22Rv1 (cell line): Measurements from ENCODE around the gene KIAA0232.

Experiments
- ZFX ChIP-seq: fragments of 450-650 bp; IDR thresholded peaks from 2 replicates; pipeline ENCODE4 v1.6.1; 2017; ENCODE audit warnings: antibody characterized with exemption, borderline replicate concordance
- TF ChIP-seq, protein P1 (sequence below): fragments of 450-650 bp; IDR thresholded peaks from 2 replicates; pipeline ENCODE4 v1.5.1; 2017; ENCODE audit warnings: mild to moderate bottlenecking

- TF ChIP-seq, protein P1, sequence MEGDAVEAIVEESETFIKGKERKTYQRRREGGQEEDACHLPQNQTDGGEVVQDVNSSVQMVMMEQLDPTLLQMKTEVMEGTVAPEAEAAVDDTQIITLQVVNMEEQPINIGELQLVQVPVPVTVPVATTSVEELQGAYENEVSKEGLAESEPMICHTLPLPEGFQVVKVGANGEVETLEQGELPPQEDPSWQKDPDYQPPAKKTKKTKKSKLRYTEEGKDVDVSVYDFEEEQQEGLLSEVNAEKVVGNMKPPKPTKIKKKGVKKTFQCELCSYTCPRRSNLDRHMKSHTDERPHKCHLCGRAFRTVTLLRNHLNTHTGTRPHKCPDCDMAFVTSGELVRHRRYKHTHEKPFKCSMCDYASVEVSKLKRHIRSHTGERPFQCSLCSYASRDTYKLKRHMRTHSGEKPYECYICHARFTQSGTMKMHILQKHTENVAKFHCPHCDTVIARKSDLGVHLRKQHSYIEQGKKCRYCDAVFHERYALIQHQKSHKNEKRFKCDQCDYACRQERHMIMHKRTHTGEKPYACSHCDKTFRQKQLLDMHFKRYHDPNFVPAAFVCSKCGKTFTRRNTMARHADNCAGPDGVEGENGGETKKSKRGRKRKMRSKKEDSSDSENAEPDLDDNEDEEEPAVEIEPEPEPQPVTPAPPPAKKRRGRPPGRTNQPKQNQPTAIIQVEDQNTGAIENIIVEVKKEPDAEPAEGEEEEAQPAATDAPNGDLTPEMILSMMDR, result no peak
- TF ChIP-seq ZFX, result no peak
Measured at GRCh38 chr4:6760865-6761264, 21.7 kb upstream of the KIAA0232 start.
